WI38 (cell line): ENCODE results near the gene FUT9.

Experiments
- H3K4me3 ChIP-seq: 2 replicates; pipeline ENCODE4 v1.5.1; 2011; ENCODE audit warnings: low read depth, mild to moderate bottlenecking, control low read depth, low read length
- CTCF ChIP-seq: IDR thresholded peaks from 2 replicates; pipeline ENCODE4 v1.5.1; 2012; ENCODE audit warnings: low read depth, mild to moderate bottlenecking, control low read depth, low read length

FUT9 gene

DNA sequence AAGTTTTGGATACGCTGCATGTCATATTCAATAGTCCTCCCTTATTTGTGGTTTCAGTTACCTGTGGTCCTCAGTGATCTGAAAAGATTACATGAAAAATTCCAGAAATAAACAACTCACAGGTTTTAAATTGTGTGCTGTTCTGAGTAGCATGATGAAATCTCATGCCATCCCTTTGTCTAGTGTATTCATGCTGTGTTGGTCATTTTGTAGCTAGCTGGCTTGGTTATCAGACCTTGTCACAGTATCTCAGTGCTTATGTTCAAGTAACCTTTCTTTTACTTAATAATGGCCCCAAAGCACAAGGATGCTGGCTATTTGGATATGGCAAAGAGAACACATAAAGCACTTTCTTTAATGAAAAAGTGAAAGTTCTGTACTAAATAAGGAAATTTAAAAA lies 78.3 kb downstream of the FUT9 start:
- TF ChIP-seq CTCF = no peak
- no peak overlapping the region for H3K4me3 ChIP-seq

DNA sequence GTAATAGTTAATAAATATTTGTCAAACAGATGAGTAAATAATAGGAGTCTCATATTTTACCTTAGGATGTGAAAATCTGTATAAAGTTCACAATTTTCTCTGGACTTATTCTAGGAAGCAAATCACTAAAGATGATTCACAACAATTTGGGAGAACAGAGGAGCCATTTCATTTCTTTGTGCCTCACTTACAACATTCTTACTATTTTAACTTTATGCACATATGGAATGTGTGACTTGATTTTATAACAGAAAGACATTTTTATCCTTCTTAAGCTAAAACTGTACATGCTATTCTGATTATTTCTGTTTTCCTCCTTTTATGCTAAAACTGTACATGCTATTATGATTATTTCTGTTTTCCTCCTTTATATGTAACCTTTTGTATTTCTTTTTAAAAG lies 83.3 kb downstream of the FUT9 start:
- TF ChIP-seq CTCF = no peak

GRCh38 chr6:96101564-96101963 lies 85.8 kb downstream of the FUT9 start:
- no peak overlapping the region for H3K4me3 ChIP-seq
- TF ChIP-seq CTCF = no peak

More for the DNA sequence above, 83.3 kb downstream of the FUT9 start:
- H3K4me3 ChIP-seq = no peak overlapping the region

DNA sequence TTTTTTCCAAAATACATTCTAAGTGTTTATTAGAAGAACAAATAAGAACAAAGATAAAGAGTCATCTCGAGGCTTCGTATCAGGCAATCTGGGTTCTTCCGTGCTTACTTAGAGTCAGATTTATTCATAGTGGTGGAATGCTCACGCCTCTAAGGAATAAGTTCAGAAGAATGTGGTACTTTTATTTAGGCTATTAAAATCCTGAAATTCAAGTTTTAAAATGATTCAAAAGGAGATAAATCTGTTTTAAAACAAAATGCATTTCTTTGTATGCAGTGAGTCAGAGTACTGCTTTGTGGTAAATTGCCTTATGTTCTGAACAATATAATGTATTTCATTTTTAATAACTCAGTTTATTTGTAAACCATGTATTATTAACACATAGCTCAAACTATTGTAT lies 89.1 kb downstream of the FUT9 start:
- H3K4me3 ChIP-seq = no peak overlapping the region

GRCh38 chr6:96110878-96111277 lies 95.1 kb downstream of the FUT9 start:
- H3K4me3 ChIP-seq = no peak overlapping the region
- no peak for TF ChIP-seq CTCF

More for the DNA sequence above, 89.1 kb downstream of the FUT9 start:
- TF ChIP-seq CTCF = no peak

DNA sequence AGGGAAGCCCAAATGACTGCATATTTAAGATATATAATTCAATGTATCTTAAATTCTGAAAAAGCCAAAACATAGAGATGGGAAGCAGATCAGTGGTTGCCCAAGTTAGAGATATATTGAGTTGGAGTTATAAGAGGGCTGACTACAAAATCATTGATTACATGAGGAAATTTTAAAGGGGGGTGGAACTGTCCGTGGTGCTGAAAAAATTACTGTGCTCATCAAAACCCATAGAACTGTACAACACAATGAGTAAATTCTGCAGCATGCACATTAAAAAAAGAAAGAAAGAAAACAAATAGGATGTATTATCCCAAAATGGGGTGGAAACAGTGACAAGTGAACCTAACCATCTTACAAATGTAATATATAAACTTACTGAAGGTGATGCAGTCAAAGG lies 100.9 kb downstream of the FUT9 start:
- TF ChIP-seq CTCF = no peak

GRCh38 chr6:96124778-96125177 lies 109.0 kb downstream of the FUT9 start:
- H3K4me3 ChIP-seq = no peak overlapping the region
- TF ChIP-seq CTCF = no peak

More for the DNA sequence above, 100.9 kb downstream of the FUT9 start:
- H3K4me3 ChIP-seq = no peak overlapping the region
